ENCODE measurements around the gene MCRIP2.

The MCRIP2 gene

GRCh38 chr16:649631-650030 lies 8.0 kb downstream of the MCRIP2 start:
- H3K4me3 ChIP-seq (ENCODE audit: low read depth, low read length) = peak overlapping the region; percentile 75
- no peak for DNase-seq (ENCODE audit: low read depth)
- TF ChIP-seq, protein P1, sequence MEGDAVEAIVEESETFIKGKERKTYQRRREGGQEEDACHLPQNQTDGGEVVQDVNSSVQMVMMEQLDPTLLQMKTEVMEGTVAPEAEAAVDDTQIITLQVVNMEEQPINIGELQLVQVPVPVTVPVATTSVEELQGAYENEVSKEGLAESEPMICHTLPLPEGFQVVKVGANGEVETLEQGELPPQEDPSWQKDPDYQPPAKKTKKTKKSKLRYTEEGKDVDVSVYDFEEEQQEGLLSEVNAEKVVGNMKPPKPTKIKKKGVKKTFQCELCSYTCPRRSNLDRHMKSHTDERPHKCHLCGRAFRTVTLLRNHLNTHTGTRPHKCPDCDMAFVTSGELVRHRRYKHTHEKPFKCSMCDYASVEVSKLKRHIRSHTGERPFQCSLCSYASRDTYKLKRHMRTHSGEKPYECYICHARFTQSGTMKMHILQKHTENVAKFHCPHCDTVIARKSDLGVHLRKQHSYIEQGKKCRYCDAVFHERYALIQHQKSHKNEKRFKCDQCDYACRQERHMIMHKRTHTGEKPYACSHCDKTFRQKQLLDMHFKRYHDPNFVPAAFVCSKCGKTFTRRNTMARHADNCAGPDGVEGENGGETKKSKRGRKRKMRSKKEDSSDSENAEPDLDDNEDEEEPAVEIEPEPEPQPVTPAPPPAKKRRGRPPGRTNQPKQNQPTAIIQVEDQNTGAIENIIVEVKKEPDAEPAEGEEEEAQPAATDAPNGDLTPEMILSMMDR (IDR thresholded peaks at IDR 0.05; ENCODE audit: control insufficient read depth, extremely low read depth, insufficient read depth) = no peak

- no peak for DNase-seq (ENCODE audit: low read depth)
- TF ChIP-seq, protein P1 (IDR thresholded peaks at IDR 0.05; ENCODE audit: control insufficient read depth, extremely low read depth, insufficient read depth) = no peak
- H3K4me3 ChIP-seq (ENCODE audit: low read depth, low read length) = no peak overlapping the region
Measured at GRCh38 chr16:651844-652243, 10.2 kb downstream of the MCRIP2 start.

DNA sequence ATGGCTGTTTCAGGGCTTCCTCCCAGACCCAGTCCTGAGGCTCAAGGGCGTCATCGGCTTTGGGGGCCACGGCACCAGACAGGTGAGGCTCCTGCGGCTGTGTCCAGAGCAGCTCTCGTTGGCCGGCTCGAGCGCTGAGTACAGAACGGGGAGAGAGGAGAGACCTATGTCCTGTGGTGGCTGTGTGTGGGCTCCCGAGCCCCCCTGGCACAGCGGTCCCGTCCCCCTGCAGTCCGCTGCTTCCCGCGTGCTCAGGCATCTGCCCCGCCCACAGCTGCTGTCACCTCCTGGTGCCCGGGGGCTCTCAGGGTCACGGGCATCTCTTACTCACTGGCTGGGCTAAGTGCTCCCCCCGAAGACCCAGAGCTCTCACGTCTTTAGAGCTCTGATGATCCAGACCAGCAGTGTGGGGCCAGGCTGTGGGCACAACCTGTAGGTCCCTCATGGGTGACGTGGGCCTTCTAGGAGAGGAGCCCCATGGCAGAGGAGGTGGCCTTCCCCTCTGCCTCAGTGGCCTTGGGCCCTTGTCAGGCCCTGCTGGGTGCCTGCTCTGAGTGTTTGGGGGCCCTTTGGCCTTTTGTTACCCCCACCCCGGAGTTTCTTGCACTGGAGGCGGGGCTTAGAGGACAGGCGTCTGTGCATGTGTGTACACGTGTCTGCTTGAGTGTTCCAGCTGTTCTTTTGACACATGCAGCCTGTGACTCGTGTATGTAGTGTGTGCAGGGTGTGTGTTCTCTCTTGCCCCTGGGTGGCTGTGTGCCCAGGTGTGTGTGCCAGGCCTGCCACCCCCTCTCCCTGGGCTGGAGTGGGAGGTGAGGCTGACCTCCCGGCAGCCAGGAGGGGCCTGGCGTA lies 11.1 kb downstream of the MCRIP2 start:
- TF ChIP-seq, protein P1 (IDR thresholded peaks at IDR 0.05; ENCODE audit: control insufficient read depth, extremely low read depth, insufficient read depth) = no peak

GRCh38 chr16:654034-654433 lies 12.4 kb downstream of the MCRIP2 start:
- TF ChIP-seq, protein P1 (IDR thresholded peaks at IDR 0.05; ENCODE audit: control insufficient read depth, extremely low read depth, insufficient read depth) = no peak
- H3K4me3 ChIP-seq (ENCODE audit: low read depth, low read length) = no peak overlapping the region

More for the DNA sequence above, 11.1 kb downstream of the MCRIP2 start:
- no peak overlapping the region for H3K4me3 ChIP-seq (ENCODE audit: low read depth, low read length)
- no peak for DNase-seq (ENCODE audit: low read depth)

DNA sequence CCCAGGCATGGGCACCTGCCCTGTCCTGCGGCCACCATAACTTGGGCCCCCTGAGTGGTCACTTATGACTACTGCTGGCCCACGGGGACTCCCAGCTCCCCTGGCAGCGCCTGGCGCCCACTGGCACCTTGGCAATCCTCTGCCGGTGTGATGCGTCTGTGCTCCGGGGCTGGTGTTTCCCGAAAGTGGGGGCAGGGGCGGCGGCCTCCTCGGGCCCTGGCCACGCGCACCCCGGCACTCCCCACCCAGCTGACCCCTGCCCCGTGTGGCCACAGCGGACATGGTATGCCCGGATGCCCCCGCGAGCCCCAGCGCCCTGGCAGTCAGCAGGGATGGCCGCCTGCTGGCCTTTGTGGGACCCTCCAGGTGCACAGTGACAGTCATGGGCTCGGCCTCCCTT lies 15.9 kb downstream of the MCRIP2 start:
- no peak for DNase-seq (ENCODE audit: low read depth)
- no peak overlapping the region for H3K4me3 ChIP-seq (ENCODE audit: low read depth, low read length)
- TF ChIP-seq, protein P1 (IDR thresholded peaks at IDR 0.05; ENCODE audit: control insufficient read depth, extremely low read depth, insufficient read depth) = no peak

More at GRCh38 chr16:654034-654433, 12.4 kb downstream of the MCRIP2 start:
- DNase-seq (ENCODE audit: low read depth) = no peak

GRCh38 chr16:658679-659571 lies 17.3 kb downstream of the MCRIP2 start:
- DNase-seq (ENCODE audit: low read depth) = no peak
- TF ChIP-seq, protein P1 (IDR thresholded peaks at IDR 0.05; ENCODE audit: control insufficient read depth, extremely low read depth, insufficient read depth) = no peak
- H3K4me3 ChIP-seq (ENCODE audit: low read depth, low read length) = no peak overlapping the region

Data from LNCaP clone FGC (cell line).